Activated gamma-delta T cell (primary cell): ENCODE measurements around the gene FHOD3.

Experiments
- DNase-seq: peaks from one replicate; lab custom pipeline; 2025; lab: John Stamatoyannopoulos, UW
- total RNA-seq, 2 donors: gene quantifications; one replicate each; lab custom pipeline; 2026; lab: John Stamatoyannopoulos, UW

Gene FHOD3
- 0.10 to 0.48 reads per million in 2 donors for total RNA-seq

GRCh38 chr18:36297417-36298125 lies at the start of gene FHOD3:
TSS of gene FHOD3 (plus strand) at chr18:36297713. CDS start at chr18:36297836, 123 bp downstream.
- DNase-seq, result no peak

- no peak for DNase-seq
Measured at GRCh38 chr18:36249392-36249791, 48.1 kb upstream of the FHOD3 start.

GRCh38 chr18:36250827-36251226 lies 46.7 kb upstream of the FHOD3 start:
- no peak for DNase-seq

DNA sequence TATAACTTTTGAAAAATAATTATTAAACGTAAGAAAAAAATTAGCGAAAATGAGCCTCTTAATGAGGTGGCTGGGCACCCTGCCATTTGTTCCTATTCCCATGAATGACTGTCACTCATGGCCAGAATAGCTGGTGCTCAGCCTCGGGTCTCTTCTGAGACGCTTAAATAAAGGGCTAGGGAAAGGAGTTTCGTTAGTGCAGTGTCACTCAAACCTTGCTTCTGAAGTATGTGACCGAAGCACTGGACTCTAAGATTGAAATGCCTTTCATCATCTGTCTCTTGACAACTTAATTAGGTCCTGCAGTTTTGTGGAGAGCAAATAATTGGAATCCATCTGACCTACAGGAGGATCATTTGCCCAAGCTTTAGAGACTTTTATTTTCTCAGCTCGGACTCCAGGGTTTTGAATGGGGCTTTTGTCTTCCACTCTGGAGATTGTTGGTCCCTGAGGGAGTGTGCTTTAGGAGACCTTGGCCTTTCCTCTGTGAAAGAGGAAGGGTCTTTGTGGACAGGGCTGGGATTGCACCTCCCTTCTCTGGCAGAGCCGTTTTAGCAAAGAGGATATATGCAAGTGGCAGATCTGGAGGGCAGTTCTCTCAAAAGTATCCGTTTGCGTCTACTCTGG lies 42.3 kb upstream of the FHOD3 start:
- no peak for DNase-seq

DNA sequence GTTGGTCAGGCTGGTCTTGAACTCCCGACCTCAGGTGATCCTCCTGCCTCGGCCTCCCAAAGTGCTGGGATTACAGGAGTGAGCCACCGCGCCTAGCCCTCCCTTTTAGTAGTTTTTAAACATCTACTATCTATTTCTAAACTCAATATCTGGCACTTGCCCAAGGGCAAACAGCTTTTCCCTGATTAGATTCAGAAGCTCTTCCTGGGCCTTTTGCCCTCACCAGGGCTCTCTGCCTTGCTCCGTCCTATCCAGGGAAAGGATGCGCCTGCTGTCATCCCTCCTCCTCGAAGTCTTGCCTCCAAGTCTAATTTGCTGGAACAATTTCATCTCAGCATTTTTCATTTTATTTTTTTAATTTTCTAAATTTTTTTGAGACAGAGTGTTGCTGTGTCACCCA lies 41.4 kb upstream of the FHOD3 start:
- no peak for DNase-seq

- DNase-seq, result no peak
Measured at GRCh38 chr18:36262971-36263370, 34.5 kb upstream of the FHOD3 start.

DNA sequence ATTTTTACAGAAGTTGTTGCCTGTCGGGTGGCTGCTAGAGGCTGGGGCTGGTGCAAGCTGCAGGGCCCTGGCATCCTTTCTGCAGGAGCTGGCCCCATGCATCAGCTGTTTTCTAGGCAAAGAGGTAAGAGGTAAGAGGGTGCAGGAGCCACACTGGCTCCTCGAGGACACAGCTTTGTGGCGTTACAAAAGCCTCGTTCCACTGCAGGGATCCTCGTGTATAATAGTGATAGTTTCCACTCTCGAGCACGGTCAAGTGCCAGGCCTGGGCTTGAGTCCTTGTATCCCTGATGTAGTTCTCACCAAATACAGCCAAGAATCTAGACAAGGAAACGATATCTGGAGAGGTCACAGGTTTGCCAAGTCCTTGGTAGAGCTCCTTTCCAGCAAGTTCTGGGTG lies 33.2 kb upstream of the FHOD3 start:
- DNase-seq, result no peak

DNA sequence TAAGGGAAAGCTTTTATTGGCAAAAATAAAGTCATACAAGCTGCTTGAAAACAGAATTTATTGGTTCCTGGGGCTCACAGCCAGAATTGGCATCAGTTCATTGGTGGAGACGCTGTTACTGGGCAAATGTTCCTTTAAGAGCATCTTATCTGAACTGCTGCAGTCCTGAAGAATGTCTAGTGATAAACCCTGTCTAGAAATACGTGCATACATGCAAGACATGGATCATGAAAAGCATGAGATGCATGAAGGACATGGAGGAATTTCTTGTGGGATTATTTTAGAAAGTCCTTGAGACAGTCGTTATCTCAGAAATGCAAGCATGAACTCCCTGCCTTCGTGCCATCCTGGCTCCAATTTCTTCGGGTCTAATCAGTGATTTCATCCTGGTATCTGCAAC lies 32.5 kb upstream of the FHOD3 start:
- no peak for DNase-seq

- no peak for DNase-seq
Measured at GRCh38 chr18:36269157-36269556, 28.4 kb upstream of the FHOD3 start.

DNA sequence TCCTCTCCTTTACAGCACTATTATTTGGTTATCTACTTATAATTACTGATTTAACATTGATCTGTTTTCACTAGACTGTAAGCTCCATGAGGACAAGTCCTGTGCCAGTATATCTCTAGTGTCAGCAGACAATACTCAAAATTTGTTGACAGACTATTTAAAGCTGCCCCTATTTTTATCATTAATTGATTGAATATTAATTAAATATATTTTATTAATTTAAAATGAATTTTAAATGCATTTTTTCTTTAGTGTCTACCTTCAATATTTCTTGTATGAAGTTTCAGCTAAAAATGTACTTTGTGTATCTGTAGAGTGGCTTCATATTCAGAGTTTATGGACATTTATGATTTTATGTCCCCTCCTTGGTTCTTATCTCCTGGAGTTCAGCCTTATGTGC lies 26.4 kb upstream of the FHOD3 start:
- no peak for DNase-seq

DNA sequence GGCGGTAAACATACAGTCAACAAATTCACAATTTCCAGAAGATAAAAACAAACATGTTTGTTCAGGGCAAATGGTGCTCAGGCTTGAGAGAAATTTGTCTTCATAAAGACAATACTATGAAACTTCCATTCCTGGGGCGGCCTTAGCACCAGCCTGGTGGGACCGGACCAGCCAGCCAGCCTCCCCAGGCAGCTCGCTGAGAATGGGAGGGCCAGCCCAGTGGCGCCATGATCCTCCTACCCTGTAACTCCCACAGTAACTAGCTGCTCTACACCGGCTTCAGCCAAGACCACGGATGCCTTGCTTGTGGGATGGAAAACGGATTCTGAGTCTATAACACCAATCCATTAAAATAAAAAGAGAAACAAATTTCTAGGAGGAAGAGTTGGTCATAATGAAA lies 24.2 kb upstream of the FHOD3 start:
- DNase-seq, result no peak

GRCh38 chr18:36274083-36274715 lies 23.3 kb upstream of the FHOD3 start:
- DNase-seq, result no peak

GRCh38 chr18:36275561-36275960 lies 22.0 kb upstream of the FHOD3 start:
- no peak for DNase-seq

DNA sequence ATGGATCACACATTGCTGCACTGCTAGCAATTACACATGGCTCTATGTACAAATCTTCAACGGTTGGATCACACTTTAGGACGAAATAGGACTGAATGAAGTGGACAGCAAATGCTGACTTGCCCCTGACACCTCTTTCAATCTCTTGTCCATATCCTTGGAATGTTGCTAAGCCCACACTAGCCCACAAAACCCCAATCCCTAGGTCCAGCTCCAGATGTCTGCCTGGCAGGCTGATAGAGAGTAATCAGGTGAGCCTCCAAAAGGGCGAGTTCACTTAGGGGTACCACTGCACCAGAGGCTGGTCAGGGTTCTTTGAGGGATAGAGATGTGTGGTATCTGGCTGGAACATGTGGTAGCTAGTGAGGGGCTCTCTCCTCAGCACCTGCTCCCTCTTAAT lies 18.5 kb upstream of the FHOD3 start:
- no peak for DNase-seq

- no peak for DNase-seq
Measured at GRCh38 chr18:36281936-36282335, 15.6 kb upstream of the FHOD3 start.

GRCh38 chr18:36283448-36283847 lies 14.1 kb upstream of the FHOD3 start:
- no peak for DNase-seq

- no peak for DNase-seq
Measured at GRCh38 chr18:36284268-36284667, 13.2 kb upstream of the FHOD3 start.

DNA sequence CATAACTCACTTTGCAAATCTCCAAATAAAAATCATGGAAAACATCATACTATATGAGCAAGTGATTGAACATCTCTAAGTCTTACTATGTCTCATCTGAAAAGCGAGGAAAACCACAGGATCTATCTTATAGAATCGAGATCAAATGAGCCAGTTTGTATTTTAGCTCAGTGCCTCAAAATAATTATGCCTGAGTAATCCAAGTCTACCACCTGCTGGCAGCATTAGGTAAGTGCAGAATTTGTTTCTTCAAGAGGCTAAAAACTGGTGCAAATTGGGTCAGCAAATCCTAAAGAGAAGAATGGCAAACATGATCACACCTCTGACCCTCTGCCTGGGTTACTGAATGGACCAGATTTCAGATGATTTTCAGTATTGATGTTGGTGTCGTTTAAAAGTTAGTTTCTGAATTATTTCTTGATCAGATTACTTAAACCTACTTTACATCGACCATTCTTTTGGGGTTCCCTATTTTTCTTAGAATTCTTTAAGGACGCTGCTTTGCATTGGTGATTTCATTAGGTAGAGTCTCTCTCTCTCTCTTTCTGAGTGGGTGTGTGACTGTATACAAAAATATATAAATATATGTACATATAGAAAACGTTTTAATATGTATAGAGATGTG lies 12.7 kb upstream of the FHOD3 start:
- DNase-seq, result no peak

GRCh38 chr18:36287653-36288052 lies 9.9 kb upstream of the FHOD3 start:
- DNase-seq, result no peak

DNA sequence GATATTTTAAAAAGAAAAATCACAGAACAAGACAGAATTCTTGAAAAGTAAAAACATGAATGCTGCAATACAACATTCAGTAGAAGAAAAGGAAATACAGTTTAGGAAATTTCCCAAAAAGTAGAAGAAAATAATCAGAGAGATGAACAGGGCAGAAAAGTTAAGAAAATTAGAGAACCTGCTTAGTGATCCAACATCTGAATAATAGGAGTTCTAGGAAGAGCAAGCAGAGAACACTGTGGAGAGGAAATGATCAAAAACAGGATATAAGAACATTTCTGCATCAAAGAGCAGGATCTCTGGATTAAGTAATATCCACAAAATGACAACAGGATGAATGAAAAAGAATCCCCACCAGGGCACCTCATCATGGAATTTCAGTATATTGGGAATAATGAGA lies 8.8 kb upstream of the FHOD3 start:
- no peak for DNase-seq

DNA sequence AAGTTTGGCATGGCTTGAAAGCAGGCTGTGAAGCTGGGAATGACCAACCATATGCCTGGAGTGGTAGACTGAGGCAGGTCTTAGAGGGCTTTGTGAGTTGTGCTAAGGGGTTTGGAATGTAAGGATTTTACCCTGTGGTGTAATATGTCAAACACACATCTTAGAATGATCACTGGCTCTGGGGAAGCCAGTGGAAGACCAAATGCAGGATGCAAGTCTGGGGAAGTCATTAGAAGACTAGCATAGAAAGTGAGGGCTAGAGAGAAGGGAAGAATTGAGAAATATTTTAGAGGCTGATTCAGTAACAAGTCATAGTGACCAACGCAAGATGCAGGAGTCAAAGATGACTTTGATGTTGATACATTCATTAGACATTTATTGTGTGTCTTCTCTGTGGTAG lies 3.5 kb upstream of the FHOD3 start:
- DNase-seq, result no peak

GRCh38 chr18:36295214-36295613 lies 2.3 kb upstream of the FHOD3 start:
- DNase-seq, result no peak

- no peak for DNase-seq
Measured at GRCh38 chr18:36295880-36296301, 1.6 kb upstream of the FHOD3 start.
